ENCODE results near the gene ZNF740.

- peak in 1 of 7 experiments; percentile 8 for TF ChIP-seq CTCF (IDR thresholded peaks at IDR 0.05)
- no peak for TF ChIP-seq POLR2A (IDR thresholded peaks at IDR 0.05)
These were observed 43.8 kb downstream of the ZNF740 start for GRCh38 chr12:53224061-53224896.

Data from body of pancreas (tissue), 4 donors.